ENCODE data around the gene C1orf159.

- TF ChIP-seq EZH2 (IDR thresholded peaks at IDR 0.05) (no peak), CTCF (IDR thresholded peaks at IDR 0.05) (no peak)
These were observed 40.5 kb downstream of the C1orf159 start for GRCh38 chr1:1075148-1075935.

All from neural progenitor cell (in vitro differentiated cells).